Skeletal muscle cell (primary cell): Measurements from ENCODE around the gene BATF3.
"Not testable (repeated sequence)": the region's sequence is repeated elsewhere in the genome, so short reads cannot be mapped to it uniquely, and the experiment has no call there.

Source experiments
- DNase-seq: peaks from one replicate; pipeline ENCODE4 v3.0.0-alpha.2; 2010; ENCODE audit warnings: low read depth
- H3K4me3 ChIP-seq: 2 replicates; pipeline ENCODE4 v1.5.1; 2011; ENCODE audit warnings: low read depth, mild to moderate bottlenecking, control low read depth, low read length, moderate library complexity

Gene BATF3

DNA sequence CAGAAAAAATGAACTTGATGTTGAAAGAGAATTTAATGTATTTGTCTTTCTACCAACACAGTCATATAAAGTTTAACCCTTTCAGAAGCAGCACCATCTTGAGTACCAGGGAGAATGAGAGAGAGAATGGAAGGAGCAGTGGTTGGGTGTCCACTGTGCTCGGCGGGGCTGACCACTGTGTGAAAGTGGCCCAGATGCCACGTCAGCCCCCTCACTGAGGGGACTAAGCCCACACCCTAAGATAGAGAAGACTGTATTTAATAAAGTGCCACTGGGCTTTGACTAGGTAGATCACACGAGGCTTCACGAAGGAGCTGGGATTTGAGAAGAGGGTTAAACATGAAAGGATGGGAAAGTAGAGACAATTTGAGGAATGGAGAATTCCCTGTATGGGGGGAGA is 31.2 kb downstream of the BATF3 start:
- H3K4me3 ChIP-seq, result no peak overlapping the region
- no peak for DNase-seq

DNA sequence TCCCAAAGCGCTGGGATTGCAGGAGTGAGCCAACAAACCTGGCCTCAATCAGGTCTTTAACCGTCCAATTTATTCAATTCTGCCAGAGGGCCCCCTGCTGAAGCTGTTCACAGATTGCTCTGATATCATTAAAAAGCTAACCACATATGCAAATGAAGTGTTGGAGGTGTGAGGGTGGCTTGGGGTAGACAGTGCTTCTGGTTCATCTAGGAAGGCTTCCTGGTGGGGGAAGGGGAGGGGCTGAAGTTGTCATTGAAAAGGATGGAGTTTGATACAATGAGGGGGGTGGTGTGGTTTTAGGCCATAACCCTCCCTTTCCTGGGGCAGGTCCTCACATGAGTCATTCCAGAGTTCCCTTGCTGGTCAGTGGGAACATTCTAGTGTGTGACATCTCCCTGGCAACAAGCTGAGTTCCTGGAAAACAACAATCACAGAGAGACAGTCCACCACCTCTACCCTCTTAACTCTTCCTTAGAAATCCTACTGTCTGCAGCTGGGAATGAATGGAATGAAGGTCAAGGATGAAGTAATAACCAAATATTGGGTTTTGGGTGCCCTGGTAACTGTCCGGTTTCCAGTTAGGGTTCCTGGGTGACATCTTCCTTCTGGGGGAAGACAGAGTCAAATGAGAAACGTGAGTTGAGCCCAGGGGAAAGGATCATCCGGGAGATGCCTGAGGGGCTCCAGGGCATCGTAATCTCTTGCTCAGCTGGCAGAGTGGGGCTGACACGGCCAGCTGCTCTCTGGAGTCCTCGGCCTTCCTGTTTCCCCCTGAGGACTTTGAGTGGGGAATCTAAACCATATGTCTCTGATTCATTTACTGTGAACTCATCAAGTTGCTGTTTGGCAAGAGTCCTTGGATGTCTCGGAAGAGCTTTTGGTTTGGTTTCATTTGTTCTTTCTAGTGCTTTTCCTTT is 32.2 kb downstream of the BATF3 start:
- H3K4me3 ChIP-seq, result peak overlapping the region; percentile 16
- peak; percentile 91 for DNase-seq

DNA sequence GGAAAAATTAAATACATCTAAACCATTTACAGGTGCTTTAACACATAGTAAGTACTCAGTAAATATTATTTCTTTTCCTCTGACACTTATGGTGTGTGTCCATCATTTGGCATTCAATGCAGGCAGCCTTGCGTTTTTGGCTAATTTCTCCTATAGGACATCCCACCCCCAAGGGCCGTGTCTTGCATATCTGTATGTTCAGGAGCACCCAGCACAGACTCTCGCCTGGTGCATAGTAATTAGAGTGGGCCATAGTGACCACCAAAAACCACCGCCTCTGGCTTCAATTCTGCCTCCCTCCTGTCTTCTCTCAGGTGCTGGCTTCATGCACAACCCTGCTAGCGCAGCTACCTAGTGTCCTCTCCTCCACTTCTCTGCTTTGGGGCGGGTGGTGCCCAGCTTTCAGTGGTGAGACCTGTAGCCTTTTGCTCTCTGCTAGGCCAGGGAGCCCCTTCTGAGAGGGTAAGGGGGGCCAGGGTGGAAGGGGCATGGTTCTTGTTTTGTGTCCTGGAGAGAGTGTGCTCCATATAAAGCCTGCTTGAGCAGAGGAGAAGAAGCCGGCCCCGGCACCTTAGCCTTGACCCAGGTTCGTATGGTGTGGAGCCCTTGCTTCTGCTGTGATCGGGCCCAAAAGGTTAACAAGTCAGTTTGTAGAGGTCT is 33.4 kb downstream of the BATF3 start:
- DNase-seq, result no peak
- H3K4me3 ChIP-seq, result no peak overlapping the region

DNA sequence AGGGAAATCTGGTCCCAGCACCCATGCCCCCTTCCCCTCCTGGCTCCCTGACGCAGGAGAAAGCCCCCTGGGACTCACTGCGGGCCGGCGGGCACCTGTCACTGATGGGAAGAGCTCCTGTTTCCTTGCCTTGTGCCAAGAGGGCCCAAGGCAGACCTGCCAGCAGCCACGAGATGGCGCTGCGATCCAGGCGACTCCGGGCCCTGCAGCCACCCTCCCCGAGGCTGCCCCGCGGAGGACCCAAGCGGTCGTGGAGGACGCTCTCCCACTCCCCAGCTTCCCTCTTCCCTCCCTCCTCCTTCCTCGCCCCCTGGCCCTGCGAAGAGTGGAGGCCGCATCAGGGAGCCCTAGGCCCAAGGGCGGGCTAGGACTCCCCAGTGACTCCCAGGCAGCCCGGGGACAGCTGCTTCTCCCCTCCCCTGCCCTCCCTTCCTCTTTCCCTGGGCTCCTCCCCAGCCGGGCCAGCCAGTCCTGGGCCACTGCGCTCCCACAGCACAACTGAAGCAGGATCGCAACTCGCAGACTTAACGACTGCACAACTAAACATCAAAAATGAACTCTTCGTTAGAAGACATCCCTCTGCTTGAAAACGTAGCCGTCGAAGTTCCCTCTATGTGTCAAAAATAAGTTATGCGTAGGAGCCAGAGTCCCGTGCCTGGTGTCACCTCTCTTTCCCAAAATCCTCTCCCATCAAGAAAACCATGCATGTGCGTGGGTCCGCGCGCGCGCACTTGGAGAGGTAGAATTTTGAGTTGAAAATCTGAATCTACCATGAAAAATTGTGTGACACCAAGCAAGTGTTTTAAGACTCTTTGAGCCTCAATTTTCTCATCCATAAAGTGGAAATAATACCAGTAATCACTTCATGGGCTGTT is 34.2 kb downstream of the BATF3 start:
- peak; percentile 34 for DNase-seq
- H3K4me3 ChIP-seq, result peak overlapping the region; percentile 60

DNA sequence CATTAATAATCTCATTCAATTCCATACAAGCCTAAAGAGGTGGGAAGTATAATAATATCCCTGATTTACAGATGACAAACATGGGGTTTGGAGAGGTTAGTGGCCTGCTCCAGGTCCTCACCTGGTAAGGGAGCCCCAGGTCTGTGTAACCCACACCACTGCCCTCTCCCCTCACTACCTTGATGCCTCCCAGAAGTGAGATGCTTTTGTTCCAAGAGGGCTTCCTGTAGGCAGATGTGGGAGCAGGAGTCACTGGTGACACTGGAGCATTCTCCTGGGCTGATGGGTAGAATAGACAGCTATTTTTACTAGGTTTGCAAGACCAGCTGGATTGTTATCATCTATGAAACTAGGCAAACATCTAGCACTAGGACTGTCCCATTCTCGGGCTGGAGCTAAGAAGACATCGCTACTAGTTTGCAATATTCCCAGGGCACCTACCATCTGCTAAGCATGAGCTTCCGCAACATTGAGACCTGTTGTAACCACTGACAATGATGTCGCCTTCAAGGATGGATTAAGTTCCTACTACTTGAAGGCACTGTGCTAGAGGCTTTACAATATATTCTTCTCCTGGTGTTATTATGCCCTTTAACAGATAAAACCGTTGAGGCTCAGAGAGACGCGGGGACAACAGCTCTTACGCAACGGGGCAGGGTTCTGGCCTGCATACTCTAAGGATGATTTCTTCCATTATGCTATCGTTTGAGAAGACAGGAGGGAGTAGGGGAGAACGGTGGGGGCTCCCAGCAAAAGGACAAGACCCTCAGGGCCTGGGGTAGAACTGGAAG is 35.0 kb downstream of the BATF3 start:
- no peak for DNase-seq

DNA sequence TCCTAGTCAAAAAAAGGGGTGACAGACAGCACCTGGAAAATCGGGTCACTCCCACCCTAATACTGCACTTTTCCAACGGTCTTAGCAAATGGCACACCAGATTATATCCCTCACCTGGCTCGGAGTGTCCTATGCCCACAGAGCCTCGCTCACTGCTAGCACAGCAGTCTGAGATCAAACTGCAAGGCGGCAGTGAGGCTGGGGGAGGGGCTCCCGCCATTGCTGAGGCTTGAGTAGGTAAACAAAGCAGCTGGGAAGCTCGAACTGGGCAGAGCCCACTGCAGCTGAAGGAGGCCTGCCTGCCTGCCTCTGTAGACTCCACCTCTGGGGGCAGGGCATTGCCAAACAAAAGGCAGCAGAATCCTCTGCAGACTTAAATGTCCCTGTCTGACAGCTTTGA is 41.4 kb downstream of the BATF3 start:
- H3K4me3 ChIP-seq, DNase-seq: not testable (repeated sequence)

More for the DNA sequence above, 35.0 kb downstream of the BATF3 start:
- H3K4me3 ChIP-seq, result no peak overlapping the region

DNA sequence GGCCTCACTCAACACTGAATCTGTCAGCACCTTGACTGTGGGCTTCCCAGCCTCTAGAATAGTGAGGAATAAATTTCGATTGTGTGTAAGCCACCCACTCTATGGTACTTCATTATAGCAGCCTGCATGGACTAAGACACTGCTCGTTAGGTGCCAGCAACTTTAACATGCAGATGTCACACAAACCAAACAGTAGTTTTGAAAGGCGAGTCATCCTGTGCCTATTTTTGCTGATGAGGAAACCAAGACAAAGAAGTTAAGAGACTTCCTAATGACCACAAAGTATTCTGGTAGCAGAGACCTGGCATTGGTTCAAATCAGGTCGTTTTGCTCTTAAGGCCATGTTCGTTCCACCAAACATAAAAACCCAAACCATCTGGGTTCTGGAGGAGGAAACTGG is 42.9 kb downstream of the BATF3 start:
- no peak for DNase-seq
- no peak overlapping the region for H3K4me3 ChIP-seq

DNA sequence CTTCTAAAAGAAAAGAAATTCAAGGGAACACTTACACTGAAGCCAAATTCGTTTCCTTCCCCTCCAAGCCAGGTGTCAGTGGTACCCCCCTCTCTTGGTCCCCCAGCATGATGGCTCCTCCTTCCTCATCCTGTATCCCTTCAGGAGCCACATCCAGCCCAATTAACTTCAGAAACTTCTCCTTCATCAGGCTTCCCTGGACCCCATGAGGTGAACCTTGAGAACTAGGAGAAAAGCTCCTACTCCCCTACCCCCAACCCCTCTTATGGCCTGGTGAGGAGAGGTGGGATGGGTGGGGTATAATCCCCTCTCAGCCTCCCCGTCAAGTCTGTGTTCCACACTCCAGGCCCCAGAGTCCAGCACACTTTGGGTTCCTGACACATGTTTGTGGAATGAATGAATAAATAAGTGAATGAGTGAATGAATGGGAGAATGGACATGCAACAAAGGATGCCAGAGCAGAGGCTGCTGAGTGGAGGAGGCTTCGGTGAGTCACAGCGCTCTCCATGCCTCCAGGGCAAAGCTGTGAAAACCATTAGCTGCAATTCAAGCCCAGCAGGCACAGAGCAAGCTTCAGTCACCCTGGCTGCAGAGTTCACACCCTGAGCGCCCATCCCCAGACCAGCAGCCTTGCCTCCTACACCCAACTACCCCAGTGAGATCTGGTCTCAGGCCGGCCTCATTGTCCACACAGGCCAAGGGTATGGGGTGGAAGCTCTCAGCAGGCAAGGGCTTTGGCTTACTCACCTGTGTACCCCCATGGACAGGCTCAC is 43.8 kb downstream of the BATF3 start:
- DNase-seq, result no peak
- H3K4me3 ChIP-seq, result no peak overlapping the region

DNA sequence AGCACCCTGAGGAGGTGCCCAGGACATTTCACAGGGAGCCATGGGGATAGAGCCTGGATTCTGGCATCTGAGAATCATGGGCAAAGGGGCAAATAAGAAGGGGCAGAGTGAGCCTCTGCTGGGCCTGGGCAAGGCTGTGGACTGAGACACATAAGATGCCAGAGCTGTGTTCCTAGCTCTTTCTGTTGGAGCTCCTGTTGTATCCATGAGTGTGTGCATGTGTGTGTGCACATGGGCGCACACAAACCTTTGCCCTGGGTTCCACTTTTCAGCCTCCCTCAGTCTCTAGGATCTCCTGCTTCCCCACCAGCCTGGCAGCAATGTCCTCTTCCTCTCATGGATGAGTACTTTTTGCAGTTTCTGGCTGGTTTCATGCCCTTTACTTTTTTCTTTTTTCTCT is 47.0 kb downstream of the BATF3 start:
- H3K4me3 ChIP-seq, result no peak overlapping the region
- DNase-seq, result no peak

DNA sequence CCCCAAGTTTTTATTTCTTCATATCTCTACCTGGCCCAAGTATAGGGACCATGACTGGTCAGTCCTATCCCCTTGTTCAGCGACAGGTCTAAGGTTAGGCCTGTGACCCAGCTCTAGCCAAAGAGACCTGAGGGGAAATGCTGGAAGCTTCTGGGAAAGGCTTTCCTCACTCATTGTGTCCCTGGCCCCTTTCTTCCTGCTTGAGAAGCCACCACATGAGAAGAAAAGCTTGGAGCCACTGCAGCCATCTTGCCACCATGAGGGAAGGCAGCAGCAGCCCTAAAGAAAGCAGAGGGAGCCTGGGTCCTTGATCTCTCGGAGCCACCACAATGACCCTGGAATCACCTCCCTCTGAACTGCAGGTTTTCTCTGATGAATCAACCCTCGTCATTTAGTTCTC is 47.7 kb downstream of the BATF3 start:
- DNase-seq, result no peak

DNA sequence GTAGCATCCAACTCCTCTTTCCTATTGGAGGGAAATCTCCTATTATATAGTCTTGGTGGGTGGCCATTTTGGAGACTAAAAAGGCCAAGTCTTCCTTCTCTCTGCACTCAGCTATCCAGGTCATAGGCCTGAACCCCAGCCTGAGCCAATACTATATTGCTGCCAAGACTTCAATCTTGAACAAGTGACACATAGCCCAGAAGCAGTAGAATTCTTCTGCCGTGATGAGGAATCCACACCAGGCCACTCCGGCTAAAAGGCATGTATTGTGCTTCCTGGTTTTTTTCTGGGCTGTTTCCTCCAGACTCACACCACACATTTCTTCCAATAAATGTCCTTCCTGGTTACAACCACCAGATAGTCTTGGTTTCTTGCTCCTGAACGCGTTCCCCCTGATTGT is 48.1 kb downstream of the BATF3 start:
- H3K4me3 ChIP-seq, result no peak overlapping the region
- DNase-seq, result no peak

More for the DNA sequence above, 47.7 kb downstream of the BATF3 start:
- no peak overlapping the region for H3K4me3 ChIP-seq

DNA sequence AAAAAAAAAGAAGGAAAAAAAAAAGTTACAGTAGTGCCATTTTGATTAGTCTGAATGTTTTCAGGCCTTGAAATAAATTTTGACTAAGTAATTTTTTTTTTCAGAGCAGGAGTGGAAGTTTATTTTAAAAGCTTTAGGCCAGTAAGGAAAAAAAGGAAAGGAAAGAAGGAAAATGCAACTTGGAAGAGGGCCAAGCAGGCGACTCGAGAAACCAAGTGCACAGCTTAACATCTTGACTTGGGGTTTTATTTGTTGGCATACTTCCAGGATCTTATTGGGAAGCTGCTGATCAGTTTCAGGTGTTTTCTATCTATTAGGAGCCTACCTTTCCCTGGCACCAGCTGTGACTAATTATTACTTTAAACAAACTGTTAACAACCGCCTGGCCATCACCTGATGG is 49.4 kb downstream of the BATF3 start:
- DNase-seq, result no peak
- no peak overlapping the region for H3K4me3 ChIP-seq

DNA sequence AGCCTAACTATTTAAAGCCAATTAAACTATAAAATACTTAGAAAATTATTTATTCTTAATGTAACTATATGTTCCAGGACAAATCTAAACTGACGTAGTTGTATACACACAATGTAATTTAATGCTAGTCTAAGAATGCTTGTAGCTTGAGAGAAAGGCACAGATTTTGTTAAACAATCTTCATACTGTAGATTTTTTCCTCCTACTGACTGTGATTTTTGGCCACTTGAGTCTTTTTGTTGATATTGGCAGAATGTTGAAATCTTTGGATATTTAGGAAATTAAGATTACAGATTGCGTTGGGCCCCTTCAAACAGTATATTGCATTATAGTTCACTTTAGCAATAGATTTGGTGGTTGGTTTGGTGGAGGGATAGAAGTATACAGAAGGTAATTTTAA is 50.6 kb downstream of the BATF3 start:
- no peak for DNase-seq

DNA sequence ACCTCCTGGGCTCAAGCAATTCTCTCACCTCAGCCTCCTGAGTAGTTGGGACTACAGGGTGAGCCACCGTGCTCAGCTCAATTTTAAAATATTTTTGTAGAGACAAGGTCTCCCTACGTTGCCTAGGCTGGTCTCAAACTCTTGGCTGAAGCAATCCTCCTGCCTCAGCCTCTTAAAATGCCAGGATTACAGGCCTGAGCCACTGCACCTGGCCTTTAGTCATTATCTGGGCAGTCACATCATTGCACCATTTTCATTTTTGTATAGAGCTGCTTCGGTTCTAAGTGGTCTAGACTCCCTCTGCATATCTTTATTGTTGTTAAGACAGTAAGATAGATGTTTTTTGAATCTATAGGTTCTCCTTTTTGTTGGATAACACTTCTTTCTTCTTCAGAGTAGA is 51.2 kb downstream of the BATF3 start:
- no peak overlapping the region for H3K4me3 ChIP-seq
- no peak for DNase-seq

More for the DNA sequence above, 50.6 kb downstream of the BATF3 start:
- no peak overlapping the region for H3K4me3 ChIP-seq

DNA sequence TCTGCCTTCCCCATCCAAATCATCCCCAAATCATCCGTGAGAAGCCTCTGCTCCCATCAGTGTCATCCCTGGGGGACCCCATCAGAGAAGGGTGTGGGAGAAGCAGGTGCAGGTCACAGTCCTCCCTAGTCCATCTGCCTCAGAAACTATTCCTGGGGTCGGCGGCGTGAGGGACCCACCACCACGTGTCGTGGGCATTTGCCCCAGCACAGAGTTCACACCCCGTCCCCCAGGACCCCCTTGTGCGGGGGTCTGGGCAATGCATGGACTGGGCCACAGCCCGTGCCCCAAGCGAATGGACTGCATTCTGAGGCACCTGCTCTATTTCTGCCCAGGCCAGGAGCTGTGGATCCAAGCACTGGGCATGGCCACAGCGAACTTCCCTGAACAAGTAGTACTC is 52.6 kb downstream of the BATF3 start:
- DNase-seq, result no peak

DNA sequence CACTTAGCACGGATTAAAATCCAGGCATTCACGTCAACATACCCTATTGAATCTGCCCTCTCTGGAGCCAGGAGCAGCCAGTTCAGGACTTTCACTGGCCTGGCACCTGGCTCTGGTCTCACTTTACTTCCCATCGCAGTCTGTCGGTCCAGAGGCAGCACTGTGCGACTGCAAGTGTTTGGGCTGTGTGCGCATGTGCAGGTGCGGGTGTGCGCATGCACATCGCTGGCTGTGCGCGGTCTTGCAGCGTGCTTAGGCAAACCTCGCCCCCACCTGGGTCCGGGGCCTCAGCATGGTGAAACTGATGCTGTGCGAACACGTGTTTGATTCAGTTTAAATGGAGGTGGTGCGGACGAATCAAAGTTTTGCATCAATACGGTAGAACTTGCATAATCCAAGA is 53.1 kb downstream of the BATF3 start:
- no peak overlapping the region for H3K4me3 ChIP-seq
- DNase-seq, result no peak

More for the DNA sequence above, 52.6 kb downstream of the BATF3 start:
- no peak overlapping the region for H3K4me3 ChIP-seq

DNA sequence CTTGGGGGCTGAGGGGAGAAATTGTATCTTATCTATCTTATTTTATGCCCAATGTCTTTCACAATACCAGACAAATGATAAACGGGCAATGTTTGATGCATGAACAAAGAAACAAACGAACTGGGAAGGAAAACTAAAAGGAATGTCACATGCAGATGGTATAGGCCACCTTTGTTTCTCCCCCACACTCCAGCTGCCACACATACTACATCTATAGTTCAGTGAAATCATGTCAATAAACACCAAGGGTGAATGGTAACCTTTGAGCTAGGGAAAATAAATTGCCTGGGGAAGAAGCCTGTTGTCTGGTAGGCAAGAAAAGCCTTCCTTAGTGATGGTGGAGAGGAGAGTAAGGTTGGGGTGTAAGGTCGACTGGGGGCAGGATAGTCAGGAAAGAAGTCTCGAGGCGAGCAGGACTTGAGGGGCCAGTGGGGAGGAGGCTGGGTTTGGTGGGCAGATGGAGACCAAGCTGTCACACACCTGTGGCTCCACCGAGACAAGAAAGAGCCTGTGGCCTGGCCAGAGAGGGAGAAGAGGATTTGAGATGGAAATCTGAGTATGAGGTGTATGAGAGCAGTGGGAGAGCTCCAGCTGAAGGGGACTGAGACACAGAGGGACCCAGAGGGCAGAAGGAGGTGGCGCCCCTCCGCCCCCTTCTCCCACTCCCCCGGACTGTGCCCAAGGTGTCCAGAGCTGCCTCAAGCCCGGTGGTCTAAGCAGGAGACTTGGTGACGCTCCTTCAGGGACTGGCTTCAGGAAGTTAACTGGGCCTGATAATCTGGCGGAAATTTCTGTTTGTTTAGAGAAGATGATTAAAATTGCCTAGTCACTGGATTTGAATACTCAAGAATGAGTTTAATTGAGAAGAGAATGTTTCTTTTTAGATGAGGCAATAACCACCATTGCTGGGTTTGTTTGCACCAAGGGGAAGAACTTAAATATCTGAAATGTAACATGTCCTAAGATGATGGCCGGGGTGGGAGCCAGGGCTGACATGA is 53.8 kb downstream of the BATF3 start:
- no peak for DNase-seq
- H3K4me3 ChIP-seq, result no peak overlapping the region
